Ovary (tissue), 9 donors: ENCODE data around the gene ANKRD53. TPM values are rescaled to one million over a fixed set of nuclear protein-coding genes. Genes with fewer than 3 reads are reported as not detected.

Experiments
- DNase-seq, 5 donors: peaks; one replicate each; pipeline ENCODE4 v3.0.0-alpha.2; 2019 to 2020
- H3K27ac ChIP-seq, 2 donors: fragments of 200-600 bp; one replicate each; pipeline versions ENCODE4 v1.5.1 to v1.8.0; 2019 to 2022
- H3K27me3 ChIP-seq: fragments of 200-600 bp; one replicate; pipeline ENCODE4 v1.8.0; 2022
- H3K36me3 ChIP-seq: fragments of 200-600 bp; sonication (generic); one replicate; pipeline ENCODE4 v1.5.1; 2019
- H3K4me1 ChIP-seq: one replicate; pipeline ENCODE4 v1.8.1; 2013; ENCODE audit warnings: mild to moderate bottlenecking, moderate library complexity; ENCODE audit not compliant: insufficient read depth
- H3K4me3 ChIP-seq: fragments of 200-600 bp; sonication (generic); one replicate; pipeline ENCODE4 v1.5.1; 2017
- H3K9me3 ChIP-seq, 2 donors: fragments of 200-600 bp in 1 of 2; sonication (generic) in 1 of 2; one replicate each; pipeline versions ENCODE4 v1.5.1 to v1.8.1; 2013 to 2019; ENCODE audit warnings: mild to moderate bottlenecking in 1 of 2, moderate library complexity in 1 of 2
- CTCF ChIP-seq, 3 donors: fragments of 450-650 bp in 2 of 3; fragments of 200-600 bp in 1 of 3; IDR thresholded peaks; one replicate each; pipeline versions ENCODE4 v1.5.1 to v1.8.0; 2016 to 2022; ENCODE audit warnings: antibody characterized with exemption in 3 of 3, mild to moderate bottlenecking in 1 of 3
- EP300 ChIP-seq: sonication (generic); formaldehyde crosslinking; IDR thresholded peaks from one replicate; pipeline ENCODE4 v1.6.1; 2017; ENCODE audit warnings: antibody characterized with exemption
- POLR2A ChIP-seq: fragments of 450-650 bp; IDR thresholded peaks from one replicate; pipeline ENCODE4 v1.6.1; 2017; ENCODE audit warnings: antibody characterized with exemption, mild to moderate bottlenecking, moderate library complexity
- WGBS, 3 donors: extraction: QIAGEN DNeasy Blood & Tissue Kit in 1 of 3; methylation state at CpG; one replicate each; pipeline versions ENCODE4 v1.1.5 to v1.1.7; 2013 to 2017; 5-methylcytosine and 5-hydroxymethylcytosine counted together
- intact Hi-C, 4 donors: fragments of 100-400 bp; cut with DNase I; formaldehyde crosslinking; loops; one replicate each; pipeline versions ENCODE4 v1.11.0 to v1.15.1; 2022 to 2023
- polyA plus RNA-seq, 2 donors: library from polyadenylated mRNA; stranded (reverse); fragments of 200-250 nt in 1 of 2; fragments of 350-450 nt in 1 of 2; fragmentation: Illumina TruSeq in 1 of 2; extraction: RNeasy Lipid Tissue Mini Kit (QIAGEN cat#74804) in 1 of 2; gene quantifications; one replicate each; pipeline ENCODE4 v1.2.3, GENCODE V29; 2013 to 2014
- total RNA-seq, 7 donors: library from RNA; depleted of rRNA in 2 of 7; stranded (reverse); fragments of >200 nt in 2 of 7; fragmentation: NEBNext Ultra II Directional in 3 of 7; extraction: Animal tissue kit (Norgen Biotek cat#: 25700) in 3 of 7; gene quantifications; one replicate each; pipeline versions ENCODE4 v1.1.0 to v1.2.4, GENCODE V29; 2016 to 2023
- donor health status: DM: no; HTN: no; CAD: no; lungs with moderate emphysema.
- donor health status: DM: no; HTN: no; CAD: no.
- donor health status: Bipolar disorder and iron deficiency.
- donor health status: DM: yes; HTN: yes; CAD: no.
- donor health status: DM: no; HTN: no; CAD: no.
- donor health status: DM: yes; HTN: yes; CAD: no.

Gene ANKRD53
- total and polyA plus RNA-seq, 9 donors = 2.0 to 8.3 (median 3.9) TPM

GRCh38 chr2:70991742-70992141 is 13.3 kb downstream of the ANKRD53 start:
- no peak overlapping the region for H3K27ac ChIP-seq
- H3K4me1 ChIP-seq = peaks cover 9% of the 10 kb centered on the region
- TF ChIP-seq POLR2A (no peak), EP300 (no peak), CTCF (IDR thresholded peaks at IDR 0.05) (no peak)
- DNase-seq = peak in 1 of 5 donors; percentile 5
- H3K9me3 ChIP-seq = no peaks in the 10 kb centered on the region
- H3K4me3 ChIP-seq = no peak overlapping the region
- WGBS, 3 donors = 82 to 83% (median 82%) methylated on average over 9 of the region's 9 CpGs
- intact Hi-C loops = loop anchor here in 1 of 4 donors (10.0 kb wide), 1 partner anchor 143 kb away; the partner anchor contains the start of genes MCEE and MPHOSPH10
- H3K36me3 ChIP-seq = no peaks in the 10 kb centered on the region
- no peaks in the 10 kb centered on the region for H3K27me3 ChIP-seq

GRCh38 chr2:70992945-70993853 is 14.8 kb downstream of the ANKRD53 start:
- 78 to 82% (median 79%) methylated on average over 12 of the region's 12 CpGs for WGBS, 3 donors
- Histone ChIP-seq H3K27me3 (no peaks in the 10 kb centered on the region), H3K9me3 (no peaks in the 10 kb centered on the region), H3K4me3 (peak overlapping the region; percentile 99), H3K4me1 (peaks cover 9% of the 10 kb centered on the region), H3K27ac (no peak overlapping the region), H3K36me3 (no peaks in the 10 kb centered on the region)
- TF ChIP-seq CTCF (IDR thresholded peaks at IDR 0.05) = no peak
- no peak for TF ChIP-seq POLR2A
- TF ChIP-seq EP300 = no peak
- peak in 1 of 5 donors; percentile 9 for DNase-seq
- intact Hi-C loops = loop anchor here in 1 of 4 donors (10.0 kb wide), 1 partner anchor 142 kb away; the partner anchor contains the start of genes MCEE and MPHOSPH10

GRCh38 chr2:70994009-70994698 is 15.7 kb downstream of the ANKRD53 start:
- 0% methylated on average over 30 to 49 of the region's 49 CpGs for WGBS, 3 donors
- no peaks in the 10 kb centered on the region for H3K27me3 ChIP-seq

More at GRCh38 chr2:70994009-70994698, 15.7 kb downstream of the ANKRD53 start:
- Histone ChIP-seq H3K27ac (peak overlapping the region; percentile 71 to 90), H3K4me3 (peak overlapping the region; percentile 99), H3K36me3 (no peaks in the 10 kb centered on the region), H3K9me3 (no peaks in the 10 kb centered on the region), H3K4me1 (peaks cover 9% of the 10 kb centered on the region)
- DNase-seq = no peak
- intact Hi-C loops = loop anchor here in 1 of 4 donors (10.0 kb wide), 1 partner anchor 141 kb away; the partner anchor contains the start of genes MCEE and MPHOSPH10
- TF ChIP-seq EP300 = no peak
- TF ChIP-seq POLR2A = no peak
- no peak for TF ChIP-seq CTCF (IDR thresholded peaks at IDR 0.05)
